Activated naive CD8-positive, alpha-beta T cell treated with anti-CD3 and anti-CD28 coated beads, Interleukin-2, amount 50 U/mL, for 24 hours (primary cell): Measurements from ENCODE around the gene RNASE4.
"Not testable (repeated sequence)": the region's sequence is repeated elsewhere in the genome, so short reads cannot be mapped to it uniquely, and the experiment has no call there.

Source experiments
- ATAC-seq: fragments of 150-1000 bp; cut with Tn5 transposase; one replicate; pipeline ENCODE4 v1.10.0; 2021
- DNase-seq: peaks from one replicate; pipeline ENCODE4 v3.0.0; 2021
- H3K27ac Mint-ChIP-seq: one replicate; pipeline ENCODE4 v1.8.0; 2021; ENCODE audit warnings: mild to moderate bottlenecking, mixed read lengths
- H3K27me3 Mint-ChIP-seq: one replicate; pipeline ENCODE4 v1.8.0; 2021; ENCODE audit warnings: mixed read lengths
- H3K36me3 Mint-ChIP-seq: one replicate; pipeline ENCODE4 v1.8.0; 2021; ENCODE audit warnings: low read depth, mixed read lengths
- H3K4me1 Mint-ChIP-seq: one replicate; pipeline ENCODE4 v1.8.0; 2021; ENCODE audit warnings: mixed read lengths
- H3K4me3 Mint-ChIP-seq: one replicate; pipeline ENCODE4 v1.8.0; 2021; ENCODE audit warnings: mild to moderate bottlenecking, moderate library complexity, mixed read lengths
- H3K9me3 Mint-ChIP-seq: one replicate; pipeline ENCODE4 v1.8.0; 2021; ENCODE audit warnings: mixed read lengths

RNASE4 gene

DNA sequence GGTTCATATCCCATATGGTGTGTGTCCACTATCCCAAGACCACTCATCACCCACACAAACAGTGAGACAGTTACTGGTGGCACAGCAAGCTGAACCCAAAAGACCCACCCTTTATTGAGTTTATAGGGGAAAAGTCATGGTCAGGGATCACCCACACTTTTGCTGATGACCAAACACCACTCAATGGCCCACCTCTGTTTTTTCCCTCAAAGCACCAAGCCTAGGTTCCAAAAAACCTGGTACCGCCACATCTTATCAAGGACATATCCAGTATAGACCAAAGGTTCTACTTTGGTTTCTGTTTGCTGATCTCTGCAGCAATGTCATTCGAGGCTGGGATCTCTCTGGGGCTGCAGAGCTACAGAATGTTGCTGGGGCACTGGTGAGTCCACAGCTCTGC, 23.2 kb upstream of the RNASE4 start:
- peaks cover 2% of the 10 kb centered on the region for H3K36me3 Mint-ChIP-seq
- ATAC-seq (no peak), DNase-seq (no peak)
- peaks cover 50% of the 10 kb centered on the region for H3K27me3 Mint-ChIP-seq
- H3K27ac Mint-ChIP-seq = no peak overlapping the region
- no peak overlapping the region for H3K4me3 Mint-ChIP-seq
- peaks cover 19% of the 10 kb centered on the region for H3K4me1 Mint-ChIP-seq
- H3K9me3 Mint-ChIP-seq = no peaks in the 10 kb centered on the region

DNA sequence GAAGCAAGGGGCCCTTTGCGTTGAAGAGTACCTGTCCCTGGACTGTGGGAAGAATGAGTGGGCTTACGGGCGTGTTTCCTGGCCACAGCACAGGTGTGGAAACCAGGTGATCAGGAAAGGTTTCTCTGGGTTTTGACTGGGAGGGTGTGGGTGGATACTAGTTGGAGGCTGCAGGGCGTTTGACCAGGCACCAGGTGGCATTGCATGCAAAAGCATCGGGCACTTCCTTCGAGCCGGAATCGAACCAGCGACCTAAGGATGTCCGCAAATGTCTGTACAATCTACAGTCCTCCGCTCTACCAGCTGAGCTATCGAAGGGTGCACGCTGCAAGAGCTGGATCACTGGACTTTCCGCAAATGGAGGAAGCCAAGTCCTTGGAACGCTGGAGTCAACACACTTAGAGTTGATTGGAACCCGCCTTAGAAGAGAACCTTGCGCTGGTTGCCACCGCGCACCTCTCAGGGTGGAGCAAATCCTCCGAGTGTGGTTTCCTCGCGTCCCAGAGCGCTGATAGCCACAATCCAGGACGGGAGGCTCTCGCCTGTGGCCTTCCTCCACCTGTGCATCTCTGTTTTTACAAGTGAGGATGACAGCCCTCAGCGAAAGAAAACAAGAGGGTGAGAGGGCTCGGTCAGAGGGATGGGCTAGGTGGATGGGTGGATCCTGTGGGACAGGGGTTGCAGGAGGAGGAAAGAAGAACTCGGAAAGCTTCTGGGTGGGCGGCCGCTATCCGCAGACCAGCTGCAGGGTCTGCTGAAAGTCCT, 21.2 kb upstream of the RNASE4 start:
- ATAC-seq (peak; percentile 92), DNase-seq (peak; percentile 88)
- Mint-ChIP-seq H3K4me3 (peak overlapping the region; percentile 84), H3K9me3 (no peaks in the 10 kb centered on the region), H3K27me3 (peaks cover 33% of the 10 kb centered on the region), H3K4me1 (peaks cover 26% of the 10 kb centered on the region), H3K27ac (peak overlapping the region; percentile 87), H3K36me3 (peaks cover 2% of the 10 kb centered on the region)

DNA sequence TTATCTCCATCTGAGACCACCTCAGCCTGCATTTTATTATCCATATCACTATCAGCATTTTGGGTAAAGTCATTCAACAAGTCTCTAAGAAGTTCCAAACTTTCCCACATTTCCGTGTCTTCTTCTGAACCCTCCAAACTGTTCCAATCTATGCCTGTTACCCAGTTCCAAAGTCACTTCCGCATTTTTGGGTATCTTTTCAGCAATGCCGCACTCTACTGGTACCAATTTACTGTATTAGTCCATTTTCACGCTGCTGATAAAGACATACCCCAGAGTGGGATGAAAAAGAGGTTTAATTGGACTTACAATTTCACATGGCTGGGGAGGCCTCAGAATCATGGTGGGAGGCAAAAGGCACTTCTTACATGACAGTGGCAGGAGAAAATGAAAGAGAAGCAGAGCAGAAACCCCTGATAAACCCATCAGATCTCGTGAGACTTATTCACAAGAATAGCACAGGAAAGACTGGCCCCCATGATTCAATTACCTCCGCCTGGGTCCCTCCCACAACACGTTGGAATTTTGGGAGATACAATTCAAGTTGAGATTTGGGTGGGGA, 17.9 kb upstream of the RNASE4 start:
- not testable (repeated sequence) for DNase-seq, H3K27ac Mint-ChIP-seq, H3K9me3 Mint-ChIP-seq, H3K36me3 Mint-ChIP-seq, ATAC-seq, H3K4me3 Mint-ChIP-seq
- Mint-ChIP-seq H3K4me1 (peaks cover 31% of the 10 kb centered on the region), H3K27me3 (peaks cover 24% of the 10 kb centered on the region)

DNA sequence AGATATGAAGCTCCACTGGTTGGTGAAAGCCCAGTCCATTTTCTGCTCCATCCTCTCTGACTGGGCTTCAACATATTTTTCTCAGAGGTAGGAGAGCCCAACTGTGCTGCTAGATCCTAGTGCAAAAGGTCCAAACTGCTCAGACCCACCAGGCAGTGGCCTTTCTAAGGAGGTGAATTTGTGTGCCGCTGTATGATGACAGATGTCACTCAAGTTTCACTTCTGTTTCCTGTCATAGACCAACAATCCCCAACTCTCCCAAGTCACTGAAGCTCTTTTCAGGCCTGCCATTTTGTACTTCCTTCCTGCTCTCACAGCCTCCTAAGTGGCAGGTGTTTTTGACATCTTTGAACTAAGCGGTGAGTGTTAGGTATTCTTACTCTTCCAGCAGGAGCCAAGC, 16.4 kb upstream of the RNASE4 start:
- peak; percentile 66 for ATAC-seq
- Mint-ChIP-seq H3K27ac (peak overlapping the region; percentile 84), H3K9me3 (no peaks in the 10 kb centered on the region), H3K36me3 (peaks cover 2% of the 10 kb centered on the region), H3K4me1 (peaks cover 27% of the 10 kb centered on the region), H3K4me3 (peak overlapping the region; percentile 6), H3K27me3 (peaks cover 16% of the 10 kb centered on the region)
- DNase-seq = no peak

DNA sequence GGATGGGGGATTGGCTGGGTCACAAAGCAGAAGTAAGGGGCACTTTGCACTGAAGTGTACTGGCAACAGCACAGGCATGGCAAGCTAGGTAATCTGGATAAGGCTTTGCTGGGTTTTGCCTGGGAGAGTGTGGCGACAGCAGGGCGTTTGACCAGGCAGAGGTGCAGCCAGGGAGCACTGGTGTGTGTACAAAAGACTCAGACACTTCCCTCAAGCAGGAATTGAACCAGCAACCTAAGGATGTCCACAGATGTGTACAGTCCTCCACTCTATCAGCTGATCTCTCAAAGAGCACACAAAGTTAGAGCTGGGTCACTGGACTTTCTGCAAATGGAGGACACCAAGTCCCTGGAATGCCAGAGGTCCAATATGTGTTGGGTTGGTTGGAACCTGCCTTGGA, 15.4 kb upstream of the RNASE4 start:
- Mint-ChIP-seq H3K27ac (no peak overlapping the region), H3K9me3 (no peaks in the 10 kb centered on the region), H3K4me1 (peaks cover 19% of the 10 kb centered on the region), H3K4me3 (no peak overlapping the region), H3K36me3 (no peaks in the 10 kb centered on the region), H3K27me3 (peaks cover 10% of the 10 kb centered on the region)
- ATAC-seq (no peak), DNase-seq (no peak)

DNA sequence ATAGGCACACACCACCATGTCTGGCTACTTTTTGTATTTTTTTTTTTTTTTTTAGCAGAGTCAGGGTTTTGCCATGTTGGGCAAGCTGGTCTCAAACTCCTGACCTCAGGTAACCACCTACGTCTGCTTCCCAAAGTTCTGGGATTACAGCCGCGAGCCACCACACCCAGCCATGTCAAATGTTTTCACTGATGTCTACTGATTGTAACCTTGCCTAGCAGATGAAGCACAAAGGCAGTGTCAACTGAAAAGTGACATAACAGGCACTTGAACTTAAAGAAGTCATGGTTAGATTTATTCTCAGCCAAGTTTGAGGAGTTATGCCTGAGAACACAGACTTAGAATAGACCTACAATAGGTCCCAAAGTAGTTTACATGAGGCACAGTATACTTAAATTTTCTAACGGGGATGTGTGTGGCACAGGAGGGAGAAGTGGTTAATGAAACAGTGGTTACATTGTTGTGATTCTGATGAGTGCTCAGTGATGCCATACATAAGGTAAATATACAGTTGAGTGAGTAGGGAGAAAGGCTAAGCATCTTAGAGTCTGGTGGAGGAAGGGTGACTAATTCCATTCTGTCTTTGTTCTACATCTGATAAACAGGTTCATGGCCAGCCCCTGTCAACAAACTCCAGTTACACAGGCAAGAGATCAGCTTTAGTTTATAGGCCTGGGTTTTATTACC, 12.6 kb upstream of the RNASE4 start:
- H3K4me3 Mint-ChIP-seq = no peak overlapping the region
- peaks cover 24% of the 10 kb centered on the region for H3K4me1 Mint-ChIP-seq
- no peak for ATAC-seq
- no peak for DNase-seq
- no peaks in the 10 kb centered on the region for H3K36me3 Mint-ChIP-seq
- H3K27ac Mint-ChIP-seq = no peak overlapping the region
- H3K9me3 Mint-ChIP-seq = no peaks in the 10 kb centered on the region
- no peaks in the 10 kb centered on the region for H3K27me3 Mint-ChIP-seq

DNA sequence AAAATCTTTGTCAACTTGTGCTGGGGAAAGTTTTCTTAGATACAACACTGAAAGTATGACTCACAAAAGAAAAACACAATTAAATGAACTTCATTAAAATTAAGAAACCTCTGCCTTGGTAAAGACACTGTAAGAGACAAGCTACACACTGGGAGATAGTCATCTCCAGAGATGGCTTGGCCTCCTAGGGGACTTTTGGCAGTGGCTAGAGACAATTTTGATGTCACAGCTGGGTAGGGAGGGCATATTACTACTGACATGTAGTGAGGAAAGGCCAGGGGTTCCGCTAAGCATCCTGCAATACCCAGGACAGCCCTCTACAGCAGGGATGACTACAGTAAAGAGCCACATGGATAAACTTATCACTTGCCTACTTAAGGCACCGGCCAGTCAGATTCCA, 8.7 kb upstream of the RNASE4 start:
- no peaks in the 10 kb centered on the region for H3K36me3 Mint-ChIP-seq
- no peak overlapping the region for H3K4me3 Mint-ChIP-seq
- H3K4me1 Mint-ChIP-seq = peaks cover 9% of the 10 kb centered on the region
- no peaks in the 10 kb centered on the region for H3K27me3 Mint-ChIP-seq
- ATAC-seq (peak; percentile 76), DNase-seq (no peak)
- H3K9me3 Mint-ChIP-seq = no peaks in the 10 kb centered on the region
- H3K27ac Mint-ChIP-seq = peak overlapping the region; percentile 46

DNA sequence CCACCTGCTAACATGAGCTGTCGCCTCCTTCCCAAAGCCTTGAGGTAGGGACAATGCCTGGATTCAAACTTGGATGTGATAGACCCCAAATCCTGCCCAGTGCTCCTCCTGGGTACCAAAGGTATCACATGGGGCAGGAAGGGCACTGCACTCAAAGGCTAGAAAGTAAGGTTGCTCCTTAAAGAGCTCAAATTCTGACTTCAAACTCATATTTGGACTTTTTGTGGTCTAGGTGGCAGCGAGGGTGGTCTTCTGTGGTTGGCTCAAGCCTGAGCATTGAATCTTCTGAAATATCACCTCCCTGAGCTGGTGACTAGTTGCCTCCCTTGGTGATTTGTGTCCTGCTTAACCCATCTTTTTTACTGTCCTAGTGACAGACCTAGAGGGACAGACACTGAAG, 8.3 kb upstream of the RNASE4 start:
- Mint-ChIP-seq H3K9me3 (no peaks in the 10 kb centered on the region), H3K27ac (no peak overlapping the region), H3K36me3 (no peaks in the 10 kb centered on the region), H3K4me1 (peaks cover 9% of the 10 kb centered on the region), H3K4me3 (no peak overlapping the region), H3K27me3 (no peaks in the 10 kb centered on the region)
- DNase-seq (no peak), ATAC-seq (peak; percentile 37)

DNA sequence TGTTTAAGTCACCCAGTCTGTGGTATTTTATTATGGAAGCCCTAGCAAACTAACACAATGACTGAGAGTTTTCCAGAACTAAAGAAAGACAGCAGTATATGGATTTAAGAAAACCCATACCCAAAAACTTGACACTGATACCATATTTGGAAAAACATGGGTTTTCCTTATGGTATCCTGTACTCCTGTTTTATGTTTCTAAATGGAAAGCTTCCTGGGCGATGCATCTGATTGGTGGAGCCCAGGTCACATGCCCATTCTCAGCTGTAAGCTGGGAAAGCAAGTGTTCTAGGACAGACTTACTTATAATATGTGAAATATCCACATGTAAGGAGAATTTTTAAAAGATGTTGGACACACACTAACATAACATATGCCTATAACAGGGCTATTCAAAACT, 4.5 kb upstream of the RNASE4 start:
- Mint-ChIP-seq H3K4me3 (no peak overlapping the region), H3K27me3 (no peaks in the 10 kb centered on the region), H3K9me3 (no peaks in the 10 kb centered on the region), H3K36me3 (no peaks in the 10 kb centered on the region), H3K4me1 (peaks cover 15% of the 10 kb centered on the region), H3K27ac (no peak overlapping the region)
- no peak for DNase-seq
- ATAC-seq = no peak

DNA sequence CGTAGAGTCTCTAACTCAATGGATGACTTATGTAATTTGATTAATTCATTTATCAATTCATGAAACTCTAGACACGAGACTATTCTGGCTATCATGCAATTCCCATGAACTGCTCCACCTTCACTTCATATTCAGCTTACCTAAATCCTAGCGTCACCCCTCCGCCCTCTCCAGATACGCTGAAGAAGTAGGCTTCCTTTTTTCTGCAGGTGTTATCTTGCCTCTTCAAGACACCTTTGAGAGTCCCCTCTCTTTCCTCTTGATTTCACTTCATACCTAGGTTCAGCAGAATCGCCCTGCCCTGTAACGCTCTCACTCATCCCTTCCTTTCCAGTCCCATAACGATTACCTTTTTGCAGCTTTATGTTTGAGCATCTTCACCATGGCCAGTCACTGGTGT, 4.0 kb upstream of the RNASE4 start:
- H3K4me1 Mint-ChIP-seq = peaks cover 18% of the 10 kb centered on the region
- H3K4me3 Mint-ChIP-seq = no peak overlapping the region
- H3K27me3 Mint-ChIP-seq = no peaks in the 10 kb centered on the region
- no peaks in the 10 kb centered on the region for H3K9me3 Mint-ChIP-seq
- no peak for ATAC-seq
- no peaks in the 10 kb centered on the region for H3K36me3 Mint-ChIP-seq
- DNase-seq = no peak
- H3K27ac Mint-ChIP-seq = no peak overlapping the region

DNA sequence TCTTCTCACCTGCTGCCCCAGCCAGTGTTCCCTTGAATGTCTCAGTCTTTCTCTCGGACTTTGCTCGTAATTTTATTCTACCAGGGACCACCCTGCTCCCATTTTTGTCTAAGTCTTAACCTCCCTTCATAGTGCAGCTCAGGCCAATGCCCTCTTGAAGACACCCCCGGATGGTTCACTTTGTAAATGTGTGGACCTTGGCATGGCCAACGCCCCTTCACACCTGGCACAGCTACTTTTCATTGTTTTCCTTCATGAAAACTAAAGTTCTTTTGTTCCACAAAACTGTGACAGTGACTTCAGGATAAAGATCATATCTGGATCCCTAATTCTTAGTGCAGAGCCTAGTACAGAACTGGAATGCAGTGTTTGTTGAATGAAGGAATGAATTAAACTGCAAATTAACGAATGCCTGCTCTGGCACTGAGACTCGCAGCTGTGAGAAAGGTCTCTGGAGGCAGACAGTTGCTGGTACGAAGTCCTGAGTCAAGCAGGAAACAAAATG, 3.5 kb upstream of the RNASE4 start:
- ATAC-seq (peak; percentile 6), DNase-seq (no peak)
- no peak overlapping the region for H3K4me3 Mint-ChIP-seq
- no peaks in the 10 kb centered on the region for H3K9me3 Mint-ChIP-seq
- peaks cover 13% of the 10 kb centered on the region for H3K4me1 Mint-ChIP-seq
- no peak overlapping the region for H3K27ac Mint-ChIP-seq
- H3K27me3 Mint-ChIP-seq = no peaks in the 10 kb centered on the region
- H3K36me3 Mint-ChIP-seq = no peaks in the 10 kb centered on the region

DNA sequence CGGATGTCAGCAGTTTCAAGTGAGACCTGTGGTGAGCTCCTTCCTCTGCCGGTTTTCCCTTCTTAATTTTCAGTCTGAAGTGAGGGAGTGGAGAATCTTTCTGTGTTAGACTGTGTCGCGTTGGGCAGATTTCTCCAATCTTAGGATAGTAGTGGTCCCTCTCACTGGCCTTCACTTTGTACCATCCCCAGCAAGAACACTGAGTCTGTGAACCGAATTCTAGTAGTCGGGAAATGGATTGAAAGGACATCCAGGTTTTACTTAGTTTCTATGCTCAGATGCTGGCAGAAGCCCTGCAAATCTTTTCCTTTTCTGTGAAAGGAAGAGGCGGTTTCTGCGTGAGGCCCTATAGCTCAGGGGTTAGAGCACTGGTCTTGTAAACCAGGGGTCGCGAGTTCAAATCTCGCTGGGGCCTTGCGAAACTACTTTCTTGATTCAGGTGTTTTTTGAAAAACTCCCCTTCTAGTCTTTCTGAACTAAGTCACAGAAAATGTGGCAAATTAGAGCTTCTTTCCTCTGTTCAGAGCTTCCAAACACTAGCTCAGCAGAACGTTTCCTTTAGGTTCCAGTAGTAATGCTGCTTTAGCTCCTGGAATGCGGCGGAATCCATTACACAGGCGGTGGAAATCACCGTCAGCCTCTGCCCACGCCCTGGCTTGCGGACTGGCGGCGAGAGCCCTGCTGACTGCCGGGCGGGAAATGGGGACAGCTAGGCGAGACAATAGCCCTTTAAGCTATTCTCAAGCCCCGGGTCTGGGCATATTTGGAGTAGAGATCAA, 2.8 kb upstream of the RNASE4 start:
- Mint-ChIP-seq H3K27ac (no peak overlapping the region), H3K4me1 (peaks cover 9% of the 10 kb centered on the region), H3K9me3 (no peaks in the 10 kb centered on the region), H3K36me3 (no peaks in the 10 kb centered on the region), H3K27me3 (no peaks in the 10 kb centered on the region), H3K4me3 (no peak overlapping the region)
- DNase-seq = peak; percentile 84
- ATAC-seq = peak; percentile 13

DNA sequence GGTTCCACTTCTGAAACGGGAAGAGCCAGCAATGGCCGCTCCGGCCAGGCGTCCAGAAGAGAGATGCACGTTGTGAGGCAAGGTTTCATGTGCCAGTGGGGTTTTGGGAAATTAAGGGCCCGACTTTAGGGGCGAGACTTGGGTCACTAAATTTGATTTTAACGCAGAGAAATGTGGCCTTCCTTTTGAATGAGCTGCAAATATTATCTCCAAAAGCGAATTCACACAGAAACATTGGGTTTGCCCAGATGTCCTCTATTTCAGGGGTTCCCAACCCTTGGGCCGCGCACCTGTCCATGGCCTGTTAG, 2.3 kb upstream of the RNASE4 start:
- Mint-ChIP-seq H3K27me3 (no peaks in the 10 kb centered on the region), H3K9me3 (no peaks in the 10 kb centered on the region), H3K27ac (no peak overlapping the region), H3K36me3 (no peaks in the 10 kb centered on the region), H3K4me3 (no peak overlapping the region), H3K4me1 (peaks cover 9% of the 10 kb centered on the region)
- DNase-seq (no peak), ATAC-seq (no peak)

DNA sequence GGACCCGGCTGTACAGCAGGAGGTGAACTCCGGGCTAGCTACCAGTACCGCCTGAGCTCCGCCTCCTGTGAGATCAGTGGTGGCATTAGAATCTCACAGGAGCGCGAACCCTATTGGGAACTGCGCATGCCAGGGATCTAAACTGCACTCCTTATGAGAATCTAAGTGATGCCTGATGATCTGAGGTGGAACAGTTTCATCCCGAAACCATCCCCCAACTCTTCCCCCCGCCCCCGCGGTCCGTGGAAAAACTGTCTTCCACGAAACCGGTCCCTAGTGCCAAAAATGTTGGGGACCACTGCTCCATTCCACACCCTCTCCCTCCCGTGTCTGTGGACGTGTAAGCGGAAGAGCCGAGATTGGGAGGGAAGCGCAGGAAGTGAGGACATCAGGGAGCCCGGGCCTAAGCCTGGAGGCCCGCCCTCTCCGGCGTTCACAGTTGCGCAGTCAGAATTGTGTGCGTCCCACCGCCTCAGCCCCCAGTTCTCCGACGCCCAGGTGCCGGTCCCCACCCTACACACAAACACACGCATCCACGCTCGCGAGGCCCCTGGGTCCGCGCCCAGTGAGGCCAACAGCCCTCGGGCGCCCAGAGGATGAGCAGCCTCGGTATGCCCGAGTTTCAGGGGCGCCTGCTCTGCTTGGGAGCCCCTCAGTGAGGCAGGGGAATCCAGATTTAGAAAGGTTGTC, 1.8 kb upstream of the RNASE4 start:
- peak; percentile 65 for ATAC-seq
- Mint-ChIP-seq H3K4me3 (no peak overlapping the region), H3K36me3 (no peaks in the 10 kb centered on the region)

More for the DNA sequence above, 1.8 kb upstream of the RNASE4 start:
- Mint-ChIP-seq H3K27me3 (no peaks in the 10 kb centered on the region), H3K9me3 (no peaks in the 10 kb centered on the region), H3K27ac (no peak overlapping the region), H3K4me1 (peaks cover 9% of the 10 kb centered on the region)
- peak; percentile 83 for DNase-seq
